Fibroblast of upper back skin (primary cell): Measurements from ENCODE around the gene MATK.
"Not testable (repeated sequence)": the region's sequence is repeated elsewhere in the genome, so short reads cannot be mapped to it uniquely, and the experiment has no call there.

ENCODE experiments used
- DNase-seq: peaks from one replicate; pipeline ENCODE4 v3.0.0-alpha.2; 2013

Gene MATK

GRCh38 chr19:3785938-3786824, at the start of gene MATK:
TSS of gene MATK (minus strand) at chr19:3786381. CDS start at chr19:3785135, 1,246 bp downstream.
- no peak for DNase-seq

- DNase-seq, result no peak
Measured at GRCh38 chr19:3835055-3835435, 48.9 kb upstream of the MATK start.

- DNase-seq, result no peak
Measured at GRCh38 chr19:3834349-3835054, 48.3 kb upstream of the MATK start.

- no peak for DNase-seq
Measured at GRCh38 chr19:3833578-3834348, 47.6 kb upstream of the MATK start.

GRCh38 chr19:3832001-3832400, 45.8 kb upstream of the MATK start:
- DNase-seq, result no peak

- no peak for DNase-seq
Measured at GRCh38 chr19:3831601-3832000, 45.4 kb upstream of the MATK start.

- DNase-seq, result no peak
Measured at GRCh38 chr19:3830621-3831589, 44.7 kb upstream of the MATK start.

GRCh38 chr19:3827306-3827705, 41.1 kb upstream of the MATK start:
- no peak for DNase-seq

GRCh38 chr19:3826163-3826562, 40.0 kb upstream of the MATK start:
- no peak for DNase-seq

- DNase-seq, result no peak
Measured at GRCh38 chr19:3825286-3825956, 39.2 kb upstream of the MATK start.

GRCh38 chr19:3823350-3823713, 37.2 kb upstream of the MATK start:
- DNase-seq, result no peak

- no peak for DNase-seq
Measured at GRCh38 chr19:3822683-3823349, 36.6 kb upstream of the MATK start.

GRCh38 chr19:3821857-3822364, 35.7 kb upstream of the MATK start:
- DNase-seq, result peak; percentile 26

GRCh38 chr19:3821156-3821555, 35.0 kb upstream of the MATK start:
- no peak for DNase-seq

- DNase-seq, result no peak
Measured at GRCh38 chr19:3819989-3820388, 33.8 kb upstream of the MATK start.

GRCh38 chr19:3818918-3819317, 32.7 kb upstream of the MATK start:
- no peak for DNase-seq

GRCh38 chr19:3818466-3818865, 32.3 kb upstream of the MATK start:
- DNase-seq, result peak; percentile 16

- DNase-seq, result no peak
Measured at GRCh38 chr19:3817761-3818160, 31.6 kb upstream of the MATK start.

GRCh38 chr19:3816566-3817218, 30.5 kb upstream of the MATK start:
- no peak for DNase-seq

- not testable (repeated sequence) for DNase-seq
Measured at GRCh38 chr19:3816148-3816547, 30.0 kb upstream of the MATK start.
